Measurements from ENCODE around the gene CSRP1.

The CSRP1 gene

DNA sequence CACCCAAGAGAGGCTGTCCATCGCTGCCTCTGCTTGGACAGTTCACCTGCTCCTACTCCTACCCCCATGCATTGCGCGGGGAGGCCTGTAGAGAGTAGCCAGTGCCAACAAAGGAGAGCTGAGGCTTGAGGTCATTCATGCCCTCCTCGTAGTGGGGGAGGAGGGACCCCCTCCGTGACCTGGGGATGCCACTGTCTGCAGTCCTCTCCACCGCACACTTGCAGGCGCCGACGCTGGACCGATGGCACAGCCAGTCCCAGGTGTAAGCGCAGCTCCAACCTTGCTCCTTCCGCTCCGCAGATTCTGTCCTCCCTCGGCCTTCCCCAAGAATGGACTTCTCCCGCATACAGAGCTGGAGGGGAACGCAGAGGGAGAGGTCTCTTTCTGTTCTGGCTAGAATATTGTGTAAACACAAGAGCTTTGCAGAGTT, 37.3 kb downstream of the CSRP1 start:
- Mint-ChIP-seq H3K36me3 (ENCODE audit: low read depth) (no peaks in the 10 kb centered on the region), H3K27ac (no peak overlapping the region), H3K4me3 (peak overlapping the region; percentile 13), H3K4me1 (ENCODE audit: low read depth) (no peaks in the 10 kb centered on the region), H3K27me3 (peaks cover 52% of the 10 kb centered on the region), H3K9me3 (no peaks in the 10 kb centered on the region)

GRCh38 chr1:201468844-201469644, 37.9 kb downstream of the CSRP1 start, which contains the start of gene PHLDA3:
Gene PHLDA3 (minus strand): TSS chr1:201469188. CDS start chr1:201468786, 402 bp downstream.
- H3K4me3 Mint-ChIP-seq, result peak within 1 kb of the TSS; percentile 55
- H3K27ac Mint-ChIP-seq, result no peak within 1 kb of the TSS
- no peaks in the 10 kb centered on the region for H3K4me1 Mint-ChIP-seq (ENCODE audit: low read depth)
- H3K9me3 Mint-ChIP-seq, result no peaks in the 10 kb centered on the region
- no peaks in the 10 kb centered on the region for H3K36me3 Mint-ChIP-seq (ENCODE audit: low read depth)
- peaks cover 52% of the 10 kb centered on the region for H3K27me3 Mint-ChIP-seq

DNA sequence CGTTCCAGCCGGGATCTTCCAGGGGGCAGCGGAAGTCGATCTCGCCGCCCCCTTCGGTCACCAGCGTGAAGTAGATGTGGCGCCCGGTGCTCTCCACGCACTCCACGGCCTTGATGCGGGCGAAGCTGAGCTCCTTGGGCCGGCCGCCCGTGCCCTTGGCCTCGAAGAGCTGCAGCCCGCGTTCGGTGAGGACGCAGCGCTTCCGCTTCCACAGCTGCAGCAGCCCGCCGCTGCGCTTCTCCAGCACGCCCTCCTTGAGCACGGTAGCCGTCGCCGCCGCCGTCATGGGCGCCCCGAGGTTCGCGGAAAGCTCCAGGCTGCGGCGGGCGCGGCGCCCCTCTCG, 38.5 kb downstream of the CSRP1 start:
- Mint-ChIP-seq H3K9me3 (no peaks in the 10 kb centered on the region), H3K36me3 (ENCODE audit: low read depth) (no peaks in the 10 kb centered on the region), H3K4me1 (ENCODE audit: low read depth) (no peaks in the 10 kb centered on the region), H3K4me3 (peak overlapping the region; percentile 45), H3K27me3 (peaks cover 50% of the 10 kb centered on the region), H3K27ac (no peak overlapping the region)

GRCh38 chr1:201466492-201466891, 40.4 kb downstream of the CSRP1 start:
- no peak overlapping the region for H3K4me3 Mint-ChIP-seq

GRCh38 chr1:201465698-201466290, 41.1 kb downstream of the CSRP1 start:
- Mint-ChIP-seq H3K4me1 (ENCODE audit: low read depth) (no peaks in the 10 kb centered on the region), H3K36me3 (ENCODE audit: low read depth) (no peaks in the 10 kb centered on the region), H3K4me3 (no peak overlapping the region), H3K27ac (no peak overlapping the region), H3K9me3 (no peaks in the 10 kb centered on the region), H3K27me3 (peaks cover 31% of the 10 kb centered on the region)

More at GRCh38 chr1:201466492-201466891, 40.4 kb downstream of the CSRP1 start:
- H3K27me3 Mint-ChIP-seq, result peaks cover 38% of the 10 kb centered on the region
- H3K9me3 Mint-ChIP-seq, result no peaks in the 10 kb centered on the region
- H3K4me1 Mint-ChIP-seq (ENCODE audit: low read depth), result no peaks in the 10 kb centered on the region
- H3K36me3 Mint-ChIP-seq (ENCODE audit: low read depth), result no peaks in the 10 kb centered on the region
- no peak overlapping the region for H3K27ac Mint-ChIP-seq

DNA sequence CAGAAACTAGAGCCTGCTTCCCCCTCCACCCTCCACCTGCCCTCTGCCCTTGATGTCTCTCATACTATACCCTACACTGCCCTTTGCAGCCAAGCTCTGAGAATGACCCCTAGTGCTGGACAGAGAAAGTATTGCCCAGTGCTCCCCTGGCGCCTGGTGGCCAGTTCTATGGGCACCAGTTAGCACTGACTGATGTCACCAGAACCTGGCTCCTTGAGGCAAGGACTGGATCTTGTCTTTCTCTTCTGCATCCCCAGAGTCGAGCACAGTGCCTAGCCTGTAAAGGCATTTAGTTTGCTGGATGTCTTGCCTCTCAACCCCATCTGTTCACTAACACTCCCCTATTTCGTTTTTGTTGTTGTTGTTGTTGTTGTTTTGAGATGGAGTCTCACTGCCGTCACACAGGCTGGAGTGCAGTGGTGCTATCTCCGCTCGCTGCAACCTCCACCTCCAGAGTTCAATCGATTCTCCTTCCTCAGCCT, 43.8 kb downstream of the CSRP1 start:
- Mint-ChIP-seq H3K36me3 (ENCODE audit: low read depth) (no peaks in the 10 kb centered on the region), H3K27ac (no peak overlapping the region), H3K9me3 (no peaks in the 10 kb centered on the region), H3K27me3 (peaks cover 11% of the 10 kb centered on the region), H3K4me3 (no peak overlapping the region), H3K4me1 (ENCODE audit: low read depth) (no peaks in the 10 kb centered on the region)

DNA sequence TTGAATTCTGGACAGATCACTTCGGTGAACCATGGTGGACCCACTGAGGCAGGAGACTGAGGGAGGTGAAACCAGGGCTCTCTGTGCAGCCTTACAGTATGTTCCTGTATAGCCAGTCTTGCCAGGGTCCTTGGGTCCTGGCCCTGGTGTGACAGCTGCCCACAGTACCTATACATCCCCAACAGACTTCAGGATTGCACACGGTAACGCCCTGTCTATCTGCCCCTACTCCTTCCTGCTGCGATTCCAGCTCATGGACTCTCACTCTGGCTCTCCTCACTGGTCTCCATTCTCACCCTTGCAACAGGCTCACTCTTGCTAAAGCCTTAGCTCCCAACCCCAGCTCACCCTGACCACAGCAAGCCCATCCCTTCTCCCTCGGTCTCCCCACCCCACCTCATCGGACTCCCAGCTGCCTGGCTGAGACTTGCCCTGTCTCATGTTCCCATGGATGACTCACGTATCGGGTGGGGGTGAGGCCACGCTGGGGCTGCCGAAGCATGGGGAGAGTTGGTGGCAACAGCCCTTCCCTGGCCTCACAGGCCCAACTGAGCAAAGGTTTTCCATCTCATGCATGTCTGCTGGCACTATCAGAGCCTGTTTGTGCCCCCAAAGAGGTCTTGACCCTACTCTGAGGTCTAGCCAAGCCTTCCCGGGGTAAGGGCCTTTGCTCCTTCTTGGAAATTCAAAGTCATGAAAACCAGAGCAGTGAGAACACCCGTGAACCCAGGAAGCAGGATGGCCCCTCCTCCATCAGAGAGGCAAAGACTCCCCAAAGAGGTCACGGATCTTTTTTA, 45.1 kb downstream of the CSRP1 start:
- peaks cover 8% of the 10 kb centered on the region for H3K27me3 Mint-ChIP-seq
- no peaks in the 10 kb centered on the region for H3K9me3 Mint-ChIP-seq
- no peaks in the 10 kb centered on the region for H3K36me3 Mint-ChIP-seq (ENCODE audit: low read depth)
- peaks cover 3% of the 10 kb centered on the region for H3K4me1 Mint-ChIP-seq (ENCODE audit: low read depth)
- H3K27ac Mint-ChIP-seq, result no peak overlapping the region
- no peak overlapping the region for H3K4me3 Mint-ChIP-seq

GRCh38 chr1:201460814-201461644, 45.9 kb downstream of the CSRP1 start:
- Mint-ChIP-seq H3K9me3 (no peaks in the 10 kb centered on the region), H3K27ac (no peak overlapping the region), H3K27me3 (peaks cover 10% of the 10 kb centered on the region), H3K4me1 (ENCODE audit: low read depth) (peaks cover 6% of the 10 kb centered on the region), H3K4me3 (no peak overlapping the region), H3K36me3 (ENCODE audit: low read depth) (no peaks in the 10 kb centered on the region)

- H3K27ac Mint-ChIP-seq, result no peak overlapping the region
- no peaks in the 10 kb centered on the region for H3K36me3 Mint-ChIP-seq (ENCODE audit: low read depth)
- H3K4me1 Mint-ChIP-seq (ENCODE audit: low read depth), result peaks cover 6% of the 10 kb centered on the region
- H3K4me3 Mint-ChIP-seq, result no peak overlapping the region
- H3K27me3 Mint-ChIP-seq, result peaks cover 11% of the 10 kb centered on the region
- no peaks in the 10 kb centered on the region for H3K9me3 Mint-ChIP-seq
Observed at GRCh38 chr1:201459775-201460174, 47.1 kb downstream of the CSRP1 start.

GRCh38 chr1:201459052-201459451, 47.9 kb downstream of the CSRP1 start:
- Mint-ChIP-seq H3K27ac (no peak overlapping the region), H3K4me3 (no peak overlapping the region), H3K27me3 (peaks cover 16% of the 10 kb centered on the region), H3K4me1 (ENCODE audit: low read depth) (peaks cover 13% of the 10 kb centered on the region), H3K36me3 (ENCODE audit: low read depth) (no peaks in the 10 kb centered on the region), H3K9me3 (no peaks in the 10 kb centered on the region)

DNA sequence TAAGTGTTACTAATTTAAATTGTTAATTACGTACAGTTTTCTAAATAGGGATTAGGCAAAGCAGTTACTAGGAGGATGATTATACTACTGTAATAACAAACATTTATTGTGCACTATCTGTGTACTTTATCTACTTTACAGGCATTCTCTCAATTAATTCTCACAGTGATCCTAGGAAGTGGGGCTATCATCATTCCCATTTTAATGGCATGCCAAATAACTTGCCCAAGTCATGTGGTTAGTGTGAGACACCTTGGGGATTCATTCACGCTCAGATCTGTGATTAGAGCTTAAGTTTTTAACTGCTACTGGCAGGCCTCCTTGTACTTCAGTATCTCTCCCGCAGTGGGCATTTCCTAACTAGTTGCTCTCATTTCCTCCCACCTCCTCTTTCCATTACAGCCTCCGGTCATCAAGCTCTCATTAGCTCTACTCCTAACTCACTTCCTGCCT, 49.4 kb downstream of the CSRP1 start:
- Mint-ChIP-seq H3K9me3 (no peaks in the 10 kb centered on the region), H3K27me3 (peaks cover 18% of the 10 kb centered on the region), H3K27ac (no peak overlapping the region), H3K4me3 (no peak overlapping the region), H3K4me1 (ENCODE audit: low read depth) (peaks cover 17% of the 10 kb centered on the region), H3K36me3 (ENCODE audit: low read depth) (no peaks in the 10 kb centered on the region)

- H3K27me3 Mint-ChIP-seq, result peaks cover 22% of the 10 kb centered on the region
- H3K4me3 Mint-ChIP-seq, result no peak overlapping the region
- no peak overlapping the region for H3K27ac Mint-ChIP-seq
Observed at GRCh38 chr1:201456499-201457309, 50.2 kb downstream of the CSRP1 start.

DNA sequence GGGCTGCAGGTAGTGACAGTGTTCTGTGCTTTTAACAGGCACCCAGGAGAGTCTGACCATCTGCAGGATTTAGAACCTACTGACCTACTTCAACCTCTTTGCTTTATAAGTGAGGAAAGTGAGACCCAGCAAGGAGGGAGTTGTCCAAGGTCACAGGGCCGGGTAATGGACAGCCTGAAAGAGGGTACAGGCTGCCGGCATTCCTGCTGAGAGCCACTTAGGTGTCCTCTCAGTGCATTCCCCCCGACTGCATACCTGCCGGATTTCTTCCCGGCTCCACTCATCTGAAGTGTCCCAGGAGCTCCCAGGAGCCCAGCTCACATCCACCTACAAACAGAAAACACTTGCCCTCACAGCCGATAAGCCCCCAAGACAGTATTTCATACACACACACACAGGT, 51.8 kb downstream of the CSRP1 start:
- H3K9me3 Mint-ChIP-seq, result no peaks in the 10 kb centered on the region
- peaks cover 17% of the 10 kb centered on the region for H3K4me1 Mint-ChIP-seq (ENCODE audit: low read depth)
- peaks cover 24% of the 10 kb centered on the region for H3K27me3 Mint-ChIP-seq
- H3K36me3 Mint-ChIP-seq (ENCODE audit: low read depth), result no peaks in the 10 kb centered on the region
- no peak overlapping the region for H3K4me3 Mint-ChIP-seq
- no peak overlapping the region for H3K27ac Mint-ChIP-seq

More at GRCh38 chr1:201456499-201457309, 50.2 kb downstream of the CSRP1 start:
- no peaks in the 10 kb centered on the region for H3K36me3 Mint-ChIP-seq (ENCODE audit: low read depth)
- H3K4me1 Mint-ChIP-seq (ENCODE audit: low read depth), result peaks cover 17% of the 10 kb centered on the region
- H3K9me3 Mint-ChIP-seq, result no peaks in the 10 kb centered on the region
